DMS 273 (cell line): Measurements from ENCODE around the gene STRADA.
"Not testable (repeated sequence)": the region's sequence is repeated elsewhere in the genome, so short reads cannot be mapped to it uniquely, and the experiment has no call there.

Experiments used
- DNase-seq: peaks from one replicate; lab custom pipeline; 2025; ENCODE audit not compliant: unreplicated experiment; lab: John Stamatoyannopoulos, UW

The STRADA gene

GRCh38 chr17:63758428-63758827 lies 16.8 kb upstream of the STRADA start:
- no peak for DNase-seq

GRCh38 chr17:63754046-63754445 lies 12.4 kb upstream of the STRADA start:
- DNase-seq, result no peak

DNA sequence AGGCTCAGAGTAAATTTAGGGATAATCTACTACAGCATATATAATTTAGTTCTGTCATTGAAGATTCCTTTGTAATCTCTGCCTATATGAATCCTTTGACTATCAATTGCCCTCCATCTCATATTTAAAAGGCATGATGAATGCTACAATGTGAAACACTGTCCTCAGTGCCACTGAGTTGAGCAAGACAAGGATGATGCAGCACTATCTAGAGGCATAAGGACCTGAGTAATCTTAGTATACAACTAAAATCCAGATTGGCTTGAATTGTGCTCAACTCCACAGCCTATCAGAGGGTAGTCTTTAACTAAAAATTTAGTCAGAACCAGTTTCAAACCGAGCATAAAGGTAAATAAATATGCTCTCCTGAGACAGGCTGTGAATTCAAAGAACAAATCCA lies 11.6 kb upstream of the STRADA start:
- no peak for DNase-seq

- DNase-seq, result no peak
Observed at GRCh38 chr17:63752707-63753106, 11.1 kb upstream of the STRADA start.

- no peak for DNase-seq
Observed at GRCh38 chr17:63751806-63752205, 10.2 kb upstream of the STRADA start.

DNA sequence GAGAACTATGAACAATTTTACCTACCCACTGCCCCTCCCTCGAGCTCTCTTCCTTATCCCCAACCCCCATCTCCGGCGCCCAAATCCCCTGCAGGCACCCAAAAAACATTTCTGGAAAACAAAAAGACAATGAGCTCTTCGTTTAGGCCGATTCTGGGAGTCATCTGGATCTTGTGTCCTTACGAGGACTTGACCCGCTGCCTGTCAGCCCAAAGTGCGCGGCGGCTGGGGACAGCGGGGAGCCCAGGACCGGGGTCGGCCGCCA lies 524 bp downstream of the STRADA start:
- no peak for DNase-seq

DNA sequence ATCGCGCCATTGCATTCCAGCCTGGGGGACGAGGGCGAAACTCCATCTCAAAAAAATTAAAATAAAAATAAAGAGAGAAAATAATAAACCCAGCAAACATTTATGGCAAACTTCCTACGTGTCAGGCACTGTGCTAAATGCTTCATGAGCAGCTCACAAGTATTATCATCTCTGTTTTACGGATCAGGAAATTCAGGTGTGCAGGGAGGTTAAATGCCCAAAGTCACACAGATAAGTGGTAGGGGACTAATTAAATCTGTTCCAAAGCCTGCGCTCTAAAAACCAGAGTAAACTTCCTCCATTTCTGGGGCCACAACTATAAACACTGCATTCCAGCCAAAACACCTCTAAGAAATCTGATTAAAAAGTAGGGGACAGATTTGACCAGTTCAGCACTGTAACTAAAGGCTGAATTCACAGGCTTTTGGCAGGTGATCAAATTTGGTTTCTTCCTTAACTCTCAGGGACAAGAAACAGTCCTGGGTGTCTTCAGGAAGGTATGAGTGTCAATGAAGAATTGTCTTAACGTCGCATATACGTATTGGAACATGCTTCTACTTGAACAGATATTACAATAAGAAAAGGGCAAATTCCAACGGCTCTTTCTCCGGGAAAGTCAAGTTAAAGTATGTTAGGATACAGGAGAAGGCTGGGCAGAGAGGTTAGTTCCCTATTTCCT lies 996 bp downstream of the STRADA start:
- peak; percentile 56 for DNase-seq

- DNase-seq, result no peak
Observed at GRCh38 chr17:63735691-63736090, 5.9 kb downstream of the STRADA start.

GRCh38 chr17:63722403-63722802 lies 19.2 kb downstream of the STRADA start:
- DNase-seq, result no peak

GRCh38 chr17:63720194-63720593 lies 21.4 kb downstream of the STRADA start:
- not testable (repeated sequence) for DNase-seq

DNA sequence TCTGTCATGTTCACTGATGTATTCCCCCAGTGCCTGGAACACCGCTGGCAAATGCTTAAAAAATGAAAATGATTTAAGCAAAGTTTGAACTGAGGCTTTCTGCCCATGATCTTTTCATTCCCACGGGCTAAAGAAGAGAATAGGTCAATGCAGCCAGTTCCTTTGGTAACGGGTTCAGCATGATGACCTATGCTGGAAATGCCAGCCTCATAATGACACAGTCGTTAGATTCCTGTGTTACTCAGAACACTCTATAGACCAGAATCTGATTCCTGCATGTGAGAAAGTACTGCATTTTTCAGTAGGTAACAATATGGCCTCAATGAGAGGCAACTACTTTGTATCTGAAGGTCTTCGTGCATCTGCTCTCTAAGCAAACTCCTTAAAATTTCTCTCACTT lies 22.6 kb downstream of the STRADA start:
- DNase-seq, result no peak

DNA sequence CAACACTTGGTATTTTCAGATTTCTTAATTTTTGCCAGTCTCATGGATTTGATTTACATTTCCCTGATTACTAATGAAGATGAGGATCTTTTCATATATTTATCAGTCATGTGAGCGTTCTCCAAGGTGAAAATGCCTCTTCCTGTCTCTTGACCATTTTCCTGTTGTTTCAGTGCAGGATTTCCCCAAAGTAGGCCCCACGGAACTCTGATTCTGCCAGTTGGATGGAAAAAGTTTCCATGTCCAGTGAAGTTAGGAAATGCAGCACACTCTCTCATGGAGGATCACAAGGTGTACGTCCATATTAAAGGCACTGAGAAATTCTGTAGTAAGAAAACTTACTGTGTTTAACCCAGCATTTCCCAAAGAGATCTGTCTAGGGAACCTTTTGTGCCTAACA lies 25.2 kb downstream of the STRADA start:
- DNase-seq, result no peak

DNA sequence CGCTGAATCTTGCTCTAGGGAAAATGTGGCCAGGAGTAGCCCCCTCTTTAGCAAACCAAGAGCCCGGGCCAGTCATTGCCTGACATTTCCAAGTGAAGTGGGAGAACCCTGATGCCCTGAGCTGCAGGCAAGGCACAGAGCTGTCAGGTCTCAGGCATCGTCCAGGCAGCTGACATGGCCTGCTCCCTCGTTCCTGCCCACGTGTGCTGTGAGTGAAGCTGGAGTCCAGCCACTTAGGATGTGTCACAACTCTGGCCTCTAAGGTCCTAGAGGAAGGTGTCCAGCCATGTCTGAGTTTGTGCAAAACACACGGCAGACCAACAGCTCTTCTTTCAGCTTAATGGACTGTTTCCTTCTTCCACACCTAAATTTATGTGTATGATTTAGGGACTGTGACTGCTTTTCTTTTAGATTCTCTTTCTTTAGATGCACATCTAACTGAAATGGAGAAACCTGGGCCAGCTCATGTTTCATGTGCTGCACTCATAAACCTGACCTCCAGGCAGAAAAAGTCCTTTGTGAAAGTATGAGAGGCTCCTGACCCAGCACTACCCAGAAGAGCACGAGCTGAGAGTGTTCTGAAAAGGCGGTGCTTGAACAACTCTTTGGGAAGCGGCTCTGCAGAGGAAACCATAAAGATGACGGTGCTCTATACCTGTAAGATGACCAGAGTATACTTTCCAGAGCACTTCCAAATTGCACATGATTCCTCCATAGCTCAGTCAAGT lies 26.9 kb downstream of the STRADA start:
- DNase-seq, result no peak

DNA sequence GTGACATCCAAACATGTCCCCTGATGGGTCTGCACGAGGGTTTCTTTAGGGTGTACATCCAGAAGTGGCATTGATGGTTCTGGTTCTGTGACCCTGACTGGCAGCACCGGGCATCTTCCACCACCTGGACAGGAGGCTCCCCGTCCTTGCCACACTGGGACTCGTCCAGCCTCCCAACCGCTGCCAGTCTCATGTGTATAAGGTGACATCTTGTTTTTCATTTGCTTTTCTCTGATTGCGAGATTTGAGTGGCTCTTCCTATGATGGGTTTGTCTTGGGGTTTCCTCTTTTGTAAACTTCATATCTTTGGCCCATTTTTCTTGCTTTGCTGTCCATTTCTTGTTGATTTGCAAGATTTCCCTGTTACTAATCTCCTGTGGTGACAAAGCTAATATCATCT lies 32.5 kb downstream of the STRADA start:
- no peak for DNase-seq

DNA sequence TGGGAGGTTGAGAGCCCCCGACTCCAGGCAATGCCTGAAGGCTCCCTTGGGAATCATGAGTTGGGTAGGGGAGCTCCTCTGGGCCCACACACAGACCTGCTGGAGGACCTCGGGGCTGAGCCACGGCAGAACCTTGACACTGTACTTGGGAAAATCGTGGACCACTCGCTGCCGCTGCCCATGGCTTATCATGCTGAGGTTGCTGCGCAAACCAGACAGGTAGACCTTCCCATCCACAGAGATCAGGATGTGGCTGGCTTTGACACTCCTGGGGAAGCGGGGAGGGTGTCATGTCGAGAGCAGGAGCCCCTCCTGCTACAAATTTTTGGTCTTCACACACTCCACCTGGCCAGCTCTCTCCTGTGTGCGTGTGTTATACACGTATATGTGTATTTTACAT lies 34.4 kb downstream of the STRADA start:
- no peak for DNase-seq

GRCh38 chr17:63706336-63707082 lies 35.1 kb downstream of the STRADA start:
- no peak for DNase-seq

DNA sequence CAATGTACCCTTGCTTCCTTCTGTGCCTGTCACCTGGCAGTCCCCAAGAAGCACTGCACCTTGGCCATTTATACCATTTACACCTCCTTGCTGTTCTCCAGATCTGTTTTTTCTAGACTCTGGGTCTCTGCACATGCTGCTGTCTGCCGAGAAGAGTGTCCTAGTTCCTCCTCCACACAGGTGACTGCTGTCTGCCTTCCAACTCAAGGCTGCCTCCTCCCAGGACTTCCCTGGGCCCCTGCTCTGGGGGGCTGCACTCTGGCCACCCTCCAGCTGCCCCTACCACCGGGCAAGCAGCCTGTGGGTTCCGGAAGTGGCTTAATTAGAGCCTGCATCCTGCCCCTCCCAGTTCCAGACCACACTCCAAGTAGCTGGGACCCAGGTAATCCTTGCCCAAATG lies 35.9 kb downstream of the STRADA start:
- DNase-seq, result no peak

DNA sequence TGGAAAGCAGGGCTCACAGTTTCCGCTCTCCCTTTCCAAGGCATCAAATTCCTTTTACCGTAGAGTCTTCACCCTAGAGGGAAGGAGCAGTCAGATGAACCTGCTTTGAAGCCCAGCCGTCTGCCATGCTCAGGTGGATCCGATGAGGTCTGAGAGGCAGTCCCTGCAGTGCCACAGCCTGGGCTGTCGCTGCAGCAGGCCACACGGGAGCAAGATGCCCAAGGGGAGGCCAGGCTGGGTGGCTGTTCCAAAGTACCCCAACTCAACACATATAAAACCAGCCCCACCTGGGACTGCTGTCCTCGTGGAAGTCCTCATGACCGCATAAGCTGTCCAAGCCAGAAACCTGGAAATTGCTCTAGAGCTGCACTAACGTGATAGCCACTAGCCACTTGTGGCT lies 36.8 kb downstream of the STRADA start:
- DNase-seq, result no peak

- no peak for DNase-seq
Observed at GRCh38 chr17:63704259-63704576, 37.4 kb downstream of the STRADA start.

GRCh38 chr17:63703556-63704258 lies 37.9 kb downstream of the STRADA start:
- DNase-seq, result no peak

GRCh38 chr17:63703029-63703428 lies 38.6 kb downstream of the STRADA start:
- no peak for DNase-seq

- DNase-seq, result no peak
Observed at GRCh38 chr17:63702721-63703015, 38.9 kb downstream of the STRADA start.
